Stimulated activated naive CD8-positive, alpha-beta T cell treated with anti-CD3 and anti-CD28 coated beads, Interleukin-15, amount 100 ng/mL, for 72 hours (primary cell): ENCODE results near the gene FUT2.
A peak's percentile ranks its signal among the peaks of the same experiment; 100 is the strongest.
"Not testable (repeated sequence)": the region's sequence is repeated elsewhere in the genome, so short reads cannot be mapped to it uniquely, and the experiment has no call there.

Experiments used
- ATAC-seq: fragments of 150-1000 bp; cut with Tn5 transposase; 2 replicates; pipeline ENCODE4 v1.10.0; 2021; ENCODE audit warnings: mild to moderate bottlenecking, moderate library complexity
- DNase-seq, 2 donors: peaks; one replicate each; pipeline ENCODE4 v3.0.0; 2021 to 2022
- H3K27ac Mint-ChIP-seq, 2 donors: one replicate each; pipeline ENCODE4 v1.8.0; 2022; ENCODE audit warnings: mild to moderate bottlenecking in 2 of 2, mixed read lengths in 2 of 2, moderate library complexity in 2 of 2
- H3K27me3 Mint-ChIP-seq: one replicate; pipeline ENCODE4 v1.8.0; 2022; ENCODE audit warnings: mixed read lengths
- H3K4me1 Mint-ChIP-seq: one replicate; pipeline ENCODE4 v1.8.0; 2022; ENCODE audit warnings: mild to moderate bottlenecking, mixed read lengths
- H3K4me3 Mint-ChIP-seq, 2 donors: one replicate each; pipeline ENCODE4 v1.8.0; 2022; ENCODE audit warnings: mild to moderate bottlenecking in 2 of 2, mixed read lengths in 2 of 2, moderate library complexity in 1 of 2
- H3K9me3 Mint-ChIP-seq, 2 donors: one replicate each; pipeline ENCODE4 v1.8.0; 2022; ENCODE audit warnings: mixed read lengths in 2 of 2

The FUT2 gene

DNA sequence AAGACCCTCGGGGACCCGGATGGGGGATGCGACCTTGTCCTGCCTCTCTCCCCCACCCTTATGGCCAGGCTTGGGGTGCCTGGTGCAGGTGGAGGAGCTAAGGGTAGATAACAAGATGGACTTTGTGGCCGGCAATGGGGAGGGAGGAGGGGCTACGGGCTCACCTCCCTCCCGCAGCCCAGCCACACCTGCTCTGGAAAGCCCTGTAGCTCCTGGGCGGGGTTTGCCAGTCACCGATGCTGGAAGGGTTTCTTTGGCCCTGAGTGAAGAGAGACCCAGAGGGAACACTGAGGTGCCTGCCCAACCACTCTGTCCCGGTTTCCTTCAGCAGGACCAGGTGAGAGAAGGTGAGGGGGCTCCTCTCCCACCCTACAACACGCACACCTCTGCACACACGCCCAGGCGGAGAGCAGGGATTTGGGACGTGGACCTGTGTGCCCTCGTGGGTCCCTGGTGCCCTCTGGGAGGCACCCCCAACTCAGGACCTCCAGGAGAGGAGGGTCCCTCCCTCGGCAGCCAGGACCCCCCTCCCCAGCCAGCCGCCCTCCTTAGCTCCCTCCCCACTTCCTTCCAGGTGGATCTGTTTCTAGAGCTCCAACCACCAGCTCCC lies at the start of gene FUT2:
TSS of gene FUT2 (plus strand) at position 229 of the 610 bp plus-strand sequence. CDS start 6,986 bp downstream, outside the sequence.
- H3K27me3 Mint-ChIP-seq = peaks cover 35% of the 10 kb centered on the region
- DNase-seq = no peak
- peak within 1 kb of the TSS; percentile 69 to 70 for H3K4me3 Mint-ChIP-seq
- no peaks in the 10 kb centered on the region for H3K9me3 Mint-ChIP-seq
- ATAC-seq = peak; percentile 9
- peaks cover 14% of the 10 kb centered on the region for H3K4me1 Mint-ChIP-seq
- peak within 1 kb of the TSS; percentile 72 to 75 for H3K27ac Mint-ChIP-seq

DNA sequence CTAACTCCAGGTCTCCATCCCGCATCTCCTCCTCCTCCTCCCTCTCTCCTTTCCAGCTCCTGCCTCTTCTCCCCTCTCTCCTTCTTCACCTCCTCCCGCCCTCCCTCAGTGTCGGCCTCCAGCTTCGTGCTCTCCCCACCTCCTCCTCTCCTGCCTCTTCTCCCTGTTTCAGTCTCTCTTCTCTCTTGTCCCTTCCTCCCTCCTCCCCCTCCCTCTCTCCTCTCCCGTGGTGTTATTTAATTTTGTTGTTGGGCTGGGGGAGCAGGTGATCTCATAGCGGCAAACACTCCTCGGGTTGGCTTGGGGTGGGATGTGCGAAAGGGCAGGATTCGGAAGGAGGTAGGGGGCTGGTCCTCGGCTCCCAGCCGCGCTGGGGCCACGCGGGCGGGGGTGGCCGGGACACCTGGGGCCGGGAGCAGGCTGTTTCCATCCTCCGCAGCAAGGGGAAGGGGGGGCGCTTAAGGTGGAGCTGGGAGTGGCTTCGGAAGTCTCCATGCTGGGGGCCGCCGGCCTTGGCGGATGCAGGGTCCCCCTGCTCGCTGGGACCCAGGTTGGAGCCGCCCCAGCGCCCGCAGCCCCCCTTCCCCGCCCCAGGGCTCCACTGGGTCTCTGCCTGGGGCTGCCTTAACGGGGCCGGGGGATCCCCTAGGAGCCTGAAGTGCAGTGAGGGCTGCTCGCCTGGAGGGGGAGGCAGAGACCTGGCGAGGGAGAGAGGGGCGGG lies 49.6 kb upstream of the FUT2 start, which contains the start of gene CA11:
TSS of gene CA11 (minus strand) at position 187 of the 721 bp plus-strand sequence. CDS start 555 bp downstream, outside the sequence.
- H3K9me3 Mint-ChIP-seq = no peaks in the 10 kb centered on the region
- no peaks in the 10 kb centered on the region for H3K27me3 Mint-ChIP-seq
- H3K4me3 Mint-ChIP-seq = peak within 1 kb of the TSS; percentile 89 to 97
- DNase-seq = peak; percentile 94 to 95
- peaks cover 48% of the 10 kb centered on the region for H3K4me1 Mint-ChIP-seq
- peak; percentile 89 for ATAC-seq
- peak within 1 kb of the TSS; percentile 67 to 87 for H3K27ac Mint-ChIP-seq

DNA sequence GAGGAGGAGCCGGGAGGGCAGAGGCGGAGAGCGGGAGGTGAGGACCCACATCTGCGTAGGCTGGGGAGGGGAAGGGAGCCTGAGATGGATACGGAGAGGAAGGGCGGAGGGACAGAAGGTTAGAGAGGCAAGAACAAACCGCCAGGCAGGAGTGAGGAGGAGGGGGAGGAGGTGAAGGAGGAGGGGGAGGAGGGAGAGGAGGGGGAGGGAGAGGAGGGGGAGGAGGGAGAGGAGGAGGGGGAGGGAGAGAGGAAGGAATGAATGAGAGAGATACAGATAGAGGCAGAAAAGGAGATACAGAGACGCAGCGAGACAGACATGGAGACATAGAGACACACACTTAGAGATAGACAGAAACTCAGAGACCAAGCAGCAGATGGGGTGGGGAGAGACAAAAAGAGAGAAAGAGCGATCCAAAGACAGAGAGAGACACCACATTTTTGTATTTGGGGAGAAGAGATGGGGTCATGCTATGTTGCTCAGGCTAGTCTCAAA lies 49.0 kb upstream of the FUT2 start:
- H3K4me3 Mint-ChIP-seq = peak overlapping the region; percentile 89 to 97
- ATAC-seq (no peak), DNase-seq (no peak)
- no peaks in the 10 kb centered on the region for H3K9me3 Mint-ChIP-seq
- H3K27me3 Mint-ChIP-seq = no peaks in the 10 kb centered on the region
- H3K4me1 Mint-ChIP-seq = peaks cover 48% of the 10 kb centered on the region
- H3K27ac Mint-ChIP-seq = peak overlapping the region in 1 of 2 donors; percentile 67

DNA sequence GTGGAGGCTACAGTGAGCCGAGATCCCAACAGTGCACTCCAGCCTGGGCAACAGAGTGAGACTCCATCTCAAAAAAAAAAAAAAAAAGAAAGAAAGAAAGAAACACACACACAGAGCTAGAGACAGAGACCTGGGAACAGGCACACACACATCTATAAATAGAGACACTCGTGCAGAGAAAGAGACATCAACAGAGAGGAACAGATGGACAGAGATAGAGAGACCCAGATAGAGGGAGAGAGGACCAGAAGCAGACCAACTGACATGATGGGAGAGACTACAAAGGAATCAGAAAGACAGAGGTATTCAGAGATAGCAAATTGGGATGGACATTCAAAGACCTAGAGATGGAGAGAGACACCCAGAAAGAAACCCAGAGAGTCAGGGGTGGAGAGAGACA lies 47.6 kb upstream of the FUT2 start:
- no peak overlapping the region for H3K27ac Mint-ChIP-seq
- no peaks in the 10 kb centered on the region for H3K27me3 Mint-ChIP-seq
- DNase-seq = no peak
- H3K4me1 Mint-ChIP-seq = peaks cover 48% of the 10 kb centered on the region
- no peak overlapping the region for H3K4me3 Mint-ChIP-seq
- ATAC-seq = no peak
- no peaks in the 10 kb centered on the region for H3K9me3 Mint-ChIP-seq

DNA sequence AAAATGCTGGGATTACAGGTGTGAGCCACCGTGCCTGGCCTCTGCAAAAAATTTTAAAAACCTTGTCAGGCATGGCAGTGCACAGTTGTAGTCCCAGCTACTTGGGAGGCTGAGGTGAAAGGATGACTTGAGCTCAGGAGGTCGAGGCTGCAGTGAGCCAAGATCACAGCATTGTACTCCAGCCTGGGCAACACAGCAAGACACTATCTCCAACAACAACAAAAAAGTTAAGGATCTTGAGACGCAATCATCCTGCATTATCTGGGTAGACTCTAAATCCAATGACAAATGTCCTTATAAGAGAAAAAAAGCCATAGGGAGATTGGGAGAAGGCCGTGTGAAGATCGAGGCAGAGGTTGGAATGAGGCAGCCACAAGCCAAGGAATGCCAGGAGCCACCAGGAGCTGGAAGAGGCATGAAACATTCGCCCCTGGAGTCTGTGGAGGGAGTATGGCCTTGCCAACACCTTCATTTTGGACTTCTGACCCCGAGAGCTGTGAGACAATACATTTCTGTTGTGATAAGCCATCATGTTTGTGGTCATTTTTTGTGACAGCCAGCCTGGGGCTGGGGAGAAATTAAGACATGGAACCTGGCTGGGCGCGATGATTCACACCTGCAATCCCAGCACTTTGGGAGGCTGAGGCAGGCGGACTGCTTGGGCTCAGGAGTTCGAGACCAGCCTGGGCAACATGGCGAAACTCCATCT lies 44.6 kb upstream of the FUT2 start:
- Mint-ChIP-seq H3K27ac (no peak overlapping the region), H3K4me1 (peaks cover 27% of the 10 kb centered on the region), H3K9me3 (no peaks in the 10 kb centered on the region), H3K27me3 (no peaks in the 10 kb centered on the region), H3K4me3 (no peak overlapping the region)
- DNase-seq (no peak), ATAC-seq (no peak)

DNA sequence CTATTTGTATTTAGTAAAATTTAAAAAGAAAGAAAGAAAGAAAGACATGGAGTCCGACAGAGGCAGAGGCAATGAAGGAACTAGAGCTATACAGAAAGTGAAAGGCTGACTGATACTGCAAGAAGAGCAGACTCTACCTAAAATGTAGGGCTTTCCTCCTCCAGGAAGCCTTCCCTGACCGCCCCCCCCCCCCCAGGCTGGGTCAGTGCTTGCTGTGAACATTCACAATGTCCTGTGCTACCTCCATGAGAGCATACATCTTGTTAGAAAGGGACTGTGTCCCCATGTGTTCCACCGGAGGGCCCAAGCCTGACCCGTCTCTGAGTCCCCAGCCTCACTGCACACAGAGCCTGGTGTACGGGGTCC lies 44.1 kb upstream of the FUT2 start:
- DNase-seq (no peak), ATAC-seq (no peak)
- no peak overlapping the region for H3K4me3 Mint-ChIP-seq
- no peaks in the 10 kb centered on the region for H3K27me3 Mint-ChIP-seq
- H3K4me1 Mint-ChIP-seq = peaks cover 23% of the 10 kb centered on the region
- H3K9me3 Mint-ChIP-seq = no peaks in the 10 kb centered on the region
- no peak overlapping the region for H3K27ac Mint-ChIP-seq

DNA sequence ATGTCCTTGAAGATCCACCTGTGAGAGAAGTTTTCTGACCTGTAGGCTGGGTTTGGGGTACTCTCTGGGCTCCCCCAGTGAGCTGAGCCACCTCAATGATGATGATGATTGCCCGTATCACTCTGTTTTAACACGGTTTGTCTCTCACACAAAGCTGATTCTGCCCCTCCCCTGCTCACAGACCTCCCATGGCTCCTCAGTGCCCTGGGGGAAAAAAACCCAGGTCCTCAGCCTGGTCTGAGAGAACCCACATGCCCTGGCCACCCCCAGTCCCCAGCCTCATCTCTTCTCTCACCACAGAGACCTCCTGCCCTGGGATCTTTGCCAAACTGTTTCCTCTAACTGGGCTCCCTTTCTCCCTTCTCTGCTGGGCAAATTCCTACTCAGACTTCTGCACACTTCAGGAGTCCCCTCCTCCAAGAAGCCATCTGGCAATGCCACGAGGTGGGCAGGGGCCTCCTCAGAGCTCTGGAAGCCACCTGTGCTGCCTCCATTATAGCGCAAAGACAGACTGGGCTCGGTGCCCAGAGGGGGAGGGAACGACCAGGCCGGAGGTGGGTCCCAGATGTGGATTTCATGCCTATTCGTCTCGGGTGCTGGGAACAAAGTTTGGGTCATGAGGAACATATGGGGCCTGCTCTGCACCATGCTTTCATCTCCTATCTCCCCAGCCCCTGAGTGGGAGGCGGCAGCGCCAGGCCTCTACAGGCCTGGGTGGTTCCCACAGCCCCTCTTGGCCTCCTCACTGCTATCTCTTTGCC lies 41.3 kb upstream of the FUT2 start:
- no peaks in the 10 kb centered on the region for H3K9me3 Mint-ChIP-seq
- H3K27me3 Mint-ChIP-seq = no peaks in the 10 kb centered on the region
- DNase-seq (no peak), ATAC-seq (no peak)
- H3K27ac Mint-ChIP-seq = peak overlapping the region; percentile 30 to 40
- no peak overlapping the region for H3K4me3 Mint-ChIP-seq
- H3K4me1 Mint-ChIP-seq = peaks cover 3% of the 10 kb centered on the region

DNA sequence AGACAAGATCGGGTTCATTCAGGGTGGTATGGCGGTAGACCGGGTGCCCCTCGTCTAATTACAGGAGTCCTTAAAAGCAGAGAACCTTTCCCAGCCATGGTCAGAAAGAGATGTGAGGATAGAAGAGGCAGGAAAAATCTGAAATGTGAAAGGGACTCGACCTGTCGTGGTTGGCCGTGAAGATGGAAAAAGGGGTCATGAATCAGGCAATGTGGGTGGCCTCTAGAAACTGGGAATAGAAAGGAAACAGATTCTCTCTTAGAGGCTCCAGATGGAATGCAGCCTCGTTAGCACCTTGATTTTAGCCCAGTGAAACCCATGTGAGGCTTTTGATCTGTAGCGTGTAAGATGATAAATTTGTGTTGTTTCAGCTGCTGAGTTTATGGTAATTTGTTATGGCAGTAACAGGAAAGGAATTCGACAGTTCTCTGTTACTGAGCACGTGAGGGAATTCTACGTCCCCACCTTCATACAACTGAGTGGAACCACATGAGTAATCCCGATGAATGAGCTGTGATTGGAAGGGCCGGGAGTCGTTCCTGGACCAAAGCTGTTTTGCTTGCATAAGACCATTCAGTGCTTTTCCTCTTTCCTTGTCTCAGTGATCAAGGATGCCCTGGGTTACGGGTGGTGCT lies 38.8 kb upstream of the FUT2 start:
- Mint-ChIP-seq H3K4me3 (no peak overlapping the region), H3K9me3 (no peaks in the 10 kb centered on the region), H3K27me3 (no peaks in the 10 kb centered on the region), H3K27ac (no peak overlapping the region), H3K4me1 (peaks cover 9% of the 10 kb centered on the region)
- DNase-seq = no peak
- ATAC-seq = no peak

DNA sequence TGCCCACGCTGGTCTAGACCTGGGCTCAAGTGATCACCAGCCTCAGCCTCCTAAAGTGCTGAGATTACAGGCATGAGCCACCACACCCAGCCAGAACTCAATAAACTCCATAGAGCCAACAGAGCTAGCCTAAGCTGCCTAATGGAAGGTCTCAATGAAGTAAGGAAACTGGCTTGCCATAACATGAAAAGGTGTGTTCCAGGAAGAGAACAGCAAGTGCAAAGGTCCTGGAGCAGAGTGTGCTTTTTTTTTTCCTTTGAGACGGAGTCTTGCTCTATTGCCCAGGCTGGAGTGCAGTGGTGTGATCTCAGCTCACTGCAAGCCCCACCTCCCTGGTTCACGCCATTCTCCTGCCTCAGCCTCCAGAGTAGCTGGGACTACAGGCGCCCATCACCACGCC lies 37.9 kb upstream of the FUT2 start:
- not testable (repeated sequence) for H3K27ac Mint-ChIP-seq, H3K4me3 Mint-ChIP-seq, H3K4me1 Mint-ChIP-seq, ATAC-seq, DNase-seq, H3K27me3 Mint-ChIP-seq, H3K9me3 Mint-ChIP-seq

DNA sequence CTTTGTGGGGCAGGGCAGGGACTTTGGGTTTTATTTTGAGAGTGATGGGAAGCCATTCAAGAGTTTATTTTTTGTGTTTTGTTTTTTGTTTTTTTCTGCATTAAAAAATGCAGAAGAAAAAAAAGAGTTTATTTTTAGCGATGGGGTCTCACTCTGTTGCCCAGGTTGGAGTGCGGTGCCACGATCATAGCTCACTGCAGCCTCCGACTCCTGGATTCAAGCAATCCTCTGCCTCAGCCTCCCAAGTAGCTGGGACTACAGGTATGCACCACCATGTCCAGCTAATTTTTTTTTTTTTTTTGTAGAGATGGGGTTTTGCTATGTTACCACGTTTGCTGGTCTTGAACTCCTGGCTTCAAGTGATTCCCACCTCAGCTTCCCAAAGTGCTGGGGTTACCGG lies 37.3 kb upstream of the FUT2 start:
- Mint-ChIP-seq H3K27me3 (no peaks in the 10 kb centered on the region), H3K4me3 (no peak overlapping the region), H3K27ac (no peak overlapping the region), H3K9me3 (no peaks in the 10 kb centered on the region), H3K4me1 (peaks cover 9% of the 10 kb centered on the region)
- ATAC-seq = no peak
- DNase-seq = no peak

DNA sequence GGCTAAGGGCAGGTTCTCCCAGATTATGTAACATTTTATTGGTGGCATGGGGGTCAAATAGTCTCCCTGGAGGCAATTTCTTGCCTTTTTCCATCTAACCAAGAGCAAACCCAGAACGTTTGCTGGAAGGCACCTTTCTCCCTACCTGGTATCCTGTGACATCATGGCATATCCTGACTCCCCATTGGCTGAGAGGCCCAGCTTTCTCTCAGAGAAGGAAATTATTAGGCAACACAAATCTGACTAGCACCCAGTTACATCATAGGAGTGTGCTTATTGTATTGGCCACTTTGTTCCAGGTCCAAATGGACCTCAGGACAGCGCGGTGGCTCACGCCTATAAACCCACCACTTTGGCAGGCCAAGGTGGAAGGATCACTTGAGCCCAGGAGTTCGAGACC lies 36.0 kb upstream of the FUT2 start:
- Mint-ChIP-seq H3K4me1 (peaks cover 9% of the 10 kb centered on the region), H3K9me3 (no peaks in the 10 kb centered on the region), H3K27ac (no peak overlapping the region), H3K27me3 (no peaks in the 10 kb centered on the region), H3K4me3 (no peak overlapping the region)
- DNase-seq (no peak), ATAC-seq (no peak)

DNA sequence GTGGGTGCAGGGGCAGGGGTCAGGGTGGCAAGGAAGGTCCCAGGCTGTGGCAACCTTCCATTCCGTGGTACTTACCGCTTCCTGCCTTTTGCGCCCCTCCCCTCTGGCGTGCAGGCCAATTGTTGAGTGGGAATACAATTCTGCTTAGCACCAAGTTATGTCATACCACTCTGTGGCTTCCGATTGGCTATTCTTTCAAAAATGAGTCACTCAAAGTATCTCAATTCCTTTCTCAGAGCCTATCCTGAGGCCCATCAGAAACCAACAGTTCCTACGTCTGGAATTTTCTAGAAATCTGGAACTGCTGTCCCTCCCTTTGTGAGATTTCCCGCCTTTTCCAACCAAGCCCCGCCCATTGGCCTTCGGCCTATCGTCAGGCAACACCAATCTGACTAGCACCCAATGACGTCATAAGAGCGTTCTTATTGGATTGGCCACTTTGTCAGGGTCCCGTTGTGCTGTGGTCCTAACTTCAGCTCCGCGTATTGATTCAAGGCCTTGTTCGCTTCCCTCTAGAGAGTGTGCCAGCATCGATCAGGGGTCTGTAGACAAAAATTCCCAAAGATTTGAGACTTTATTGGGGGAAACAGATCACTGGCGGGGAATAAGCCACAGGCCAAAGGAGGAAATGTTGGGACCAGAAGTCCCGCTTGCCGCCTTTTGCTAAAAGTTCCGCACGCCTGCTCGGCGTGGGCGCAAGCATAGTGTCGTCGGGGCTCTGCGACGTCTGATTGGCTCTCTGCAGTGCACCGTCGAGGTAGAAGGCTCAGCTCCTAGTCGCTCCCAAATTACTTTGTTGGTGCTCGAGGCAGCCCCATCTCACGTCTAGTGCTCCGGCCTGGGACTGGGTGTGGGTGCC lies 34.7 kb upstream of the FUT2 start:
- peak; percentile 96 for ATAC-seq
- peak overlapping the region; percentile 94 to 99 for H3K27ac Mint-ChIP-seq
- H3K4me1 Mint-ChIP-seq = peaks cover 9% of the 10 kb centered on the region
- DNase-seq = peak; percentile 85 to 88
- H3K4me3 Mint-ChIP-seq = peak overlapping the region; percentile 67 to 75
- no peaks in the 10 kb centered on the region for H3K9me3 Mint-ChIP-seq
- no peaks in the 10 kb centered on the region for H3K27me3 Mint-ChIP-seq

DNA sequence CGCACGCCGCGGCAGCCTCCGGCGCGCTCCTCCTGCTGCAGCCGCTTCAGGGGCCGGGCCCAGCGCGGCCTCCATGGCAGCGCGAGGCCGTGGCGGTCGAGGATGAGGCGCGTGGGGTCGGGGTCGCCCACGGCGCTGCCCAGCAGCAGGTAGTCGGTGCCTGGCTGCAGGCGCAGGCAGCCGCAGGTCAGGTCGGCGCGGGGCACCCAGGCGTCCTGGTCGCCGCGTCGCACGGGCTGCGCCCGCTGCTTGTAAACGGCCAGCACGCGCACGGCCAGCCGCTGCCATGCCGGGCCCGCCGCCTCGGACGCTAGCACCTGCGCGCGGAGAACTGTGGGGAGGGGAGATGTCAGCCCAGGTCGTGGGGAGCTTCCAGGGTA lies 34.1 kb upstream of the FUT2 start:
- ATAC-seq (no peak), DNase-seq (no peak)
- peaks cover 9% of the 10 kb centered on the region for H3K4me1 Mint-ChIP-seq
- no peaks in the 10 kb centered on the region for H3K9me3 Mint-ChIP-seq
- no peak overlapping the region for H3K4me3 Mint-ChIP-seq
- H3K27ac Mint-ChIP-seq = no peak overlapping the region
- no peaks in the 10 kb centered on the region for H3K27me3 Mint-ChIP-seq

DNA sequence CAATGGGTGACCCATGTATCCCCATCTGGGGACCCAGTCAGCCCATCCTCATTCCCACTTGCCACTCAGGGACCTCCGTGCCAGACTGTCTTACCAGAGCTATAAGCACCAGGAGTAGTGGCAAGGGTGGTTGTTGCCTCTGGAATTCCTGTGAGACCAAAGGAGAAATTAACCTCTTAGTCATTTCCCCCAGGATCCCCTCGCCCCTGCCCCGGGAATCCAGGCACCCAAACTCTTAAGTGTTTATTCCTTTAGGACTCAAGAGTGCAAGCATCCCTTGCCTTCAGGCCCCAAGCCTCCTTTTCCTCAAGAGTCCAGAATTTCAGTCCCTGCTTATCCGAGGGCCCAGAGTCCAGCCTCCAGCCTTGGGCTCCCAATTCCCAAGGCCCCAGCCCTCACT lies 32.1 kb upstream of the FUT2 start:
- ATAC-seq = no peak
- peaks cover 9% of the 10 kb centered on the region for H3K4me1 Mint-ChIP-seq

More for the DNA sequence above, 32.1 kb upstream of the FUT2 start:
- Mint-ChIP-seq H3K9me3 (no peaks in the 10 kb centered on the region), H3K27ac (no peak overlapping the region), H3K4me3 (no peak overlapping the region), H3K27me3 (no peaks in the 10 kb centered on the region)
- DNase-seq = no peak
